ENCODE data around the gene CUL4A.
"Not testable (repeated sequence)": the region's sequence is repeated elsewhere in the genome, so short reads cannot be mapped to it uniquely, and the experiment has no call there.

CUL4A gene

DNA sequence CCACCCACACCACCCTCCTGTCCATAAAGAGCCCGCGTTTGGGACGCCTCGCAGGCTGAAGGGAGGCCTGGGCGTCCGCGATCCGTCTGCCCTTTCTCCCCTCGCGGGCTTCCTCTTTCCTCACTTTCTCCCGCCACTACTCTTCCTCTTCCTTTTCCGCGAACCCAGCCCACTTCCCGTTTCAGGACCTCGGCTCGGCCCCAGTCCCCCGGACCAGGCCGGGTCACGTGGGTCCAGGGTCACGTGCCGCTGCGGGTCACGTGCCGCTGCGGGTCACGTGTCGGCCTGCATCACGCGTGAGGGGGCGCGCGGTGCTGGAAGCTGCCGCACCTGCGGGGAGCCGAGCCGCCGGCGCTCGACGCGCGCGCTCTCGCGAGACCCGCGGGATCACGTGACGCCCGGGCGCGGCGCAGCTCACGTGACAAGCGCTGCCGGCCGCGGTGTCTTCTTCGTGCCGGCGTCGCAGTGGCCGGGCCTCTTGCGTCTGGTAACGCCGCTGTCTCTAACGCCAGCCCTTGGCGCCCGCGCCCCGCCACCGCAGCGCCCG, 87.5 kb downstream of the CUL4A start, which contains the start of gene LAMP1:
LAMP1 (plus strand) TSS at position 417 of the 547 bp plus-strand sequence. CDS start 196 bp downstream, outside the sequence.
- peak; percentile 99 for DNase-seq

DNA sequence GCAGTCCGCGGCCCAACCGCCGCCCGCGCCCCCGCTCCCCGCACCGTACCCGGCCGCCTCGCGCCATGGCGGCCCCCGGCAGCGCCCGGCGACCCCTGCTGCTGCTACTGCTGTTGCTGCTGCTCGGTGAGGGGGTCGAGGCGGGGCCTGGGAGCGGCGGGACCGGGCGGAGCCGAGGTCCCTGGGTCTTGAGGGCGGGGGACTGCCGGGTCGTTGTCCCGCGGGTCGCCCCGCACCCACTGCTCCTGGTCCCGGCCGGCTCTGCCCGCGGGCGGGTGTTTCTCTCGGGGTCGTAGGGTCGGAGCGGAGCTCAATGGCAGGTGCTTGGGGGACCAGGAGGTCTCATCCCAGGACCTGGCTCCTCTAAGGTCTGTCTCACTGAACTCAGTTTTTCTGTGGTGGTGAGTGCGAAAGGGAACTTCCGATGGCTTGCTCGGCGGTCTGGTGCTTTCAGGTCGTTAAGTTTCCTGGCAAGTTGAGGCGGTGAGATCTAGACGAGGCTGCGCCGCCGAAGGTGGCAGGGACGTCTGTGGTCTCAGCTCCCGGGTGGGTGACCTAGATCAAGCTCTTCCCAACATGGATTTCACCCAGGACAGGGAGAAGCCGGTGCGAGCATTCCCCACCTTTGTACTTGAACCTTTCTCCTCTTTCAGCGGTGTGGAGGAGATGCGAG, 88.1 kb downstream of the CUL4A start:
- peak; percentile 39 for DNase-seq

DNA sequence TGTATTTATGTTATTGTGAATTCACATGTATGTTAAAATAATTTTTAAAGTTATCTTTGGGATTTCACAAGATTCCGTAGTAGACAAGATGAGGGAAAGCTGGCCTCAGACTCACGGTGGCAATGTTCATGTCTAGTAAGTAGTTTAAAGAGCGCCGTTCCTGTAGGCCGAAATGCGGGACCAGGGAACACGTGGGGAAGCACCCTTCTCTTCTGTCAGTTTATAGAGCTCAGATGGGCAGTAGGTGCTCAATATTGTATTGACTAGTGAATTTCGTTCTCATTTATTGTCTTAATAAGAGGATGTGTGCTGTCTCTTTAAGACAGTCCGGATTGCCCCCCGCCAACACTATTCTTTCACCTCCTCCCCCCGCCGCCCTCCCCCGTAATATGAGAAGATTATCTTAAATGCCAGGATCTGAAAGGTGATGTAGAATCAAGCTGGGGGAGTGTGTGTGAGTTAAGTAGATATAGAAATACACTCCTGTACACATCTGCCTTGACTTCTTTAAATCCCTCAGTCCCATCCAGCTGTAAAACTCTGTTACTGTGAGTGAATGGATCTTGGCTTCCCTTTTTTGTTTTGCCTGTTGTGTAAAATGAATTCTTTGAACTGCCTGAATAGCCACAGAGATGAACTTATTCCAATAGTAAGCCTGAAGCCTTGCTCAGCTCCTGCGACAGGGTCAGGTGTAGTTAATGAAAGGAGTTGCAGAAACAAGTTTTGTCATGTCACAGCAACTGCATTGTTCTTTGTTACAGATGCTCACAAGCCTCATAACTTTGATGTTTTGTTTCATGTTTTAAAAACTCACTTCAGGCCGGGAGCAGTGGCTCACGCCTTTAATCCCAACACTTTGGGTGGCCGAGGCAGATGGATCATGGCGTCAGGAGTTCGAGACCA, 88.9 kb downstream of the CUL4A start:
- no peak for DNase-seq

DNA sequence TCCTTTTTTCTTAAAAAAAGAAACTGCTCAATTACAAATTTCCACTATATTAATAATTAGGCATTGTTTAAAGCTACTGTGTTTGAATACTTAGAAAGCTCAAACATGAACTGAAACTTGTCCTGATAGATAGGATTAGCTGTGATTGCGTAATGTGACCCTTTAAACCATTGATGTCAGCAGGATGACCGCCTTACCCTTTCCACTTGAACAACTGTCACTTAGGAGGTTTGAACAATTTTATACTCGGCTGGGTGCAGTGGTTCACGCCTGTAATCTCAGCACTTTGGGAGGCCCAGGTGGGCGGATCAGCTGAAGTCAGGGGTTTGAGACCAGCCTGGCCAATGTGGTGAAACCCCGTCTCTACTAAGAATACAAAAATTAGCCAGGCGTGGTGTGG, 90.5 kb downstream of the CUL4A start:
- no peak for DNase-seq

DNA sequence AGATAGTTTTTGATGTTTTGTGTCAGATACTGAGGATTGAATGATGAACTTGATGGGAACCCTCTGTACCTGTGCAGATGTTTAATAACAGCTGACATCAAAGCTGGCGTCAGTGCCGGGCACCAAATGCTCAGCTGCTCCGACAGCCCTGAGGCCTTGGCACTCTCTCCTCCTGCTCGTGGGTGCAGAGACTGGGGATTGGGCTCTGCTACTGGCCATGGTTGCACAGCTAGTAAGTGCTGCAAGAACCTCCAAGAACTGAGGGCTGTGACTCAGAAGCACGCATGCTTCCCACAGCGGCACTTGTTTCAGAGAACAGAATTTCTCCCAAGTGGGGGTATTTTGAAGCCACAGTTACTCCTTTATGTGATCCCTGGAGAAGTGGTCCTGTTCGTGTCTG, 93.6 kb downstream of the CUL4A start:
- no peak for DNase-seq

DNA sequence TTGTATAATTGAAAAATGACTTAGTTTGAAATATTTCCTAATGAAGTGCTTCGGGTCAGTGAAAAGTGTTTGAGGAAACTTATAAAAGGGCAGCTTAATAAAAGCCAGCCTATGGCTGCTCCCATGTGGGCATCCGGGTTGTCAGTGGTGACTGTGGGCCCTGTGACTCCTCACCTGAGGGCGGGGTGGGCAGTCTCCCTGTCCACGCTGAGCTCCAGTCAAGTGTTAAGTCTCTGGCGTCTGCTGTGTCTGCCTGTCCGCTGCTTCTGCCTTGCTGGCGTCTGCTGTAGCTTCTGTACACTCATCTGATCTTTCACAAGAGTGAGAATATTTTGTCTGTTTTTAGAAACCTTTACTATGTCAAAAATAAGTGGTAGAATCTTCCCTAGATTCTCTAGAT, 94.7 kb downstream of the CUL4A start:
- DNase-seq, result no peak

DNA sequence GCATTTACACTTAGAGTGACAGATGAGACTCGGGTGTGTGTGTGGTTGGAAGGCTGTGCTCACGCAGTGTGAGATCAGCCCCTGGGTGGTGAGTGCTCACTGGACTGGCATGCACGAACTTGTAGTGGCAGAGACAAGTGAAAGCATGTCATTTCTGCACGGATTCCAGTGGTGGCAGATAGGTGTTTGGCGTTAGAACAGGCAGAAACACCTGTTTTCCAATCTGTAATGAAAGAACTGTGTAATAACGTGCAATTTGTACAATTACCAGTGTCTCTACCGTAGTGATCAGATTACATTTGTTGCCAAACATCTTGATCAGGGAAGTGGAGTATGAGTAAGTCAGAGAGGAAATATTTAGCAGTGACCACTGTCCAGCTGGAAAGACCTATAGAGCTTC, 95.8 kb downstream of the CUL4A start:
- DNase-seq, result no peak

DNA sequence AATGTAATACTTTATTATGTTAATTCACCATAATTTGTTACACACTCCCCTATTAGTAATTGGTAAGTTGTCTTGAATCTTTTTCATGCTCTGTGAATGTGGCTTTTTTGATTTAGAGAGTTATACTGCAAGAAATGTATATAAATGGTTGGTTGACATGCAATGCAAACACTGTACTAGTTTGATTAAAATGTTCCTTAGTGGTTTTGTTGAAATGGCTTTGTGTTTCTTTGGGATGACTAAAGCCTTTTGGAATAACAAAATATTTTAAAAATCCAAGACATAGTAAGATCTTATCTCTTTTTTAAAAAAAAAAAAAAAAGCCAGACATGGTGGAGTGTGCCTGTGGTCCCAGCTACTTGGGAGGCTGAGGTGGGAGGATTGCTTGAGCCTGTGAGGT, 98.1 kb downstream of the CUL4A start:
- no peak for DNase-seq

DNA sequence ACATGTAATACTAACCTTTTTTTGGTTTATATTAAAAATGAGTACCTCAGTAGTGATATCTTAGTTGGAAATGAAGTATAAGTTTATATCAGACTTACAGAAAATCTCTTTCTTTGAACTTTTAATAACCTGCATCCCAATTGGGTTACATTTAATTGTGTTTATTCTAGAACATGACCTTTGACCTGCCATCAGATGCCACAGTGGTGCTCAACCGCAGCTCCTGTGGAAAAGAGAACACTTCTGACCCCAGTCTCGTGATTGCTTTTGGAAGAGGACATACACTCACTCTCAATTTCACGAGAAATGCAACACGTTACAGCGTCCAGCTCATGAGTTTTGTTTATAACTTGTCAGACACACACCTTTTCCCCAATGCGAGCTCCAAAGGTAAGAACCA, 100.1 kb downstream of the CUL4A start:
- no peak for DNase-seq

DNA sequence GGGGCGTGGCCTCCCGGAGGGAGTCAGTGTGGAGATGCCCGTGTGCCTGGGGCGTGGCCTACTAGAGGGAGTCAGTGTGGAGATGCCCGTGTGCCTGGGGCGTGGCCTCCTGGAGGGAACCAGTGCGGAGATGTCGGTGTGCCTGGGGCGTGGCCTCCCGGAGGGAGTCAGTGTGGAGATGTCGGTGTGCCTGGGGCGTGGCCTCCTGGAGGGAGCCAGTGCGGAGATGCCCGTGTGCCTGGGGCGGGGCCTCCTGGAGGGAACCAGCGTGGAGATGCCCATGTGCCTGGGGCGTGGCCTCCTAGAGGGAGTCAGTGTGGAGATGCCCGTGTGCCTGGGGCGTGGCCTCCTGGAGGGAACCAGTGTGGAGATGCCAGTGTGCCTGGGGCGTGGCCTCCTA, 104.7 kb downstream of the CUL4A start:
- not testable (repeated sequence) for DNase-seq

DNA sequence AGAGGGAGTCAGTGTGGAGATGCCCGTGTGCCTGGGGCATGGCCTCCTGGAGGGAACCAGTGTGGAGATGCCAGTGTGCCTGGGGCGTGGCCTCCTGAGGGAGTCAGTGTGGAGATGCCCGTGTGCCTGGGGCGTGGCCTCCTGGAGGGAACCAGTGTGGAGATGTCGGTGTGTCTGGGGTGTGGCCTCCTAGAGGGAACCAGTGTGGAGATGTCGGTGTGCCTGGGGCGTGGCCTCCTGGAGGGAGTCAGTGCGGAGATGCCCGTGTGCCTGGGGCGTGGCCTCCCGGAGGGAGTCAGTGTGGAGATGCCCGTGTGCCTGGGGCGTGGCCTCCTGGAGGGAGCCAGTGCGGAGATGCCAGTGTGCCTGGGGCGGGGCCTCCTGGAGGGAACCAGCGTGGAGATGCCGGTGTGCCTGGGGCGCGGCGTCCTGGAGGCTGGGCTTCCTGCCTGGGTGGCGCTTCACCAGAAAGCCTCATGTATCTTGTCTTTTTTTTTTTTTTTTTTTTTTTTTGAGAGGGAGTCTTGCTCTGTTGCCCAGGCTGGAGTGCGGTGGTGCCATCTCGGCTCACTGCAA, 105.6 kb downstream of the CUL4A start:
- DNase-seq, result not testable (repeated sequence)

DNA sequence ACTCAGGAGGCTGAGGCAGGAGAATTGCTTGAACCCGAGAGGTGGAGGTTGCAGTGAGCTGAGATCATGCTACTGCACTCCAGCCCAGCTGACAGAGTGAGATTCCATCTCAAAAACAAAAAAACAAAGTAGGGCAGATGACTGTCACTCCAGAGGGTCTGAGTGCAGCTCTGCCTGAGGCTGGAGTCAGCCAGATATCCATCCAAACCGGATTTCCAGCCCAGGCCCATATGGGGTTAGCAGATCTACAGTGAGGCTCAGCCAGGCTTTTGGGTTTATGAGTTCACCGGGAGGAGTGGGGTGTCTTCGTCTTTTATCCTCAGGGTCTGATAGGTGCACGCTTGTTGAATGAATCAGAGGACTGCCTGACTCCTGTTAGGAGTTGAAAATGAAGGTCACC, 106.6 kb downstream of the CUL4A start:
- DNase-seq, result no peak

All from activated naive CD4-positive, alpha-beta T cell treated with anti-CD3 and anti-CD28 coated beads, Interleukin-2, amount 50 U/mL, for 16 hours (primary cell).